Psoas muscle (tissue), 8 donors: ENCODE measurements around the gene OSBP. TPM values are rescaled to one million over a fixed set of nuclear protein-coding genes. Genes with fewer than 3 reads are reported as not detected.

Experiments
- ATAC-seq, 4 donors: fragments of 200-7000 bp; cut with Tn5 transposase; one replicate each; pipeline ENCODE4 v1.9.1; 2020; ENCODE audit warnings: moderate library complexity in 3 of 4, mild to moderate bottlenecking in 2 of 4
- DNase-seq, 2 donors: peaks; one replicate each; pipeline ENCODE4 v3.0.0-alpha.2; 2020
- H3K27ac ChIP-seq: fragments of 200-600 bp; one replicate; pipeline ENCODE4 v1.8.0; 2022
- H3K27me3 ChIP-seq, 3 donors: fragments of 200-600 bp in 1 of 3; one replicate each; pipeline versions ENCODE4 v1.6.1 to v1.8.0; 2013 to 2022; ENCODE audit warnings: low read length in 2 of 3, mild to moderate bottlenecking in 2 of 3, moderate library complexity in 1 of 3; ENCODE audit not compliant: insufficient read depth in 3 of 3
- H3K36me3 ChIP-seq, 2 donors: fragments of 200-600 bp in 1 of 2; one replicate each; pipeline versions ENCODE4 v1.6.1 to v1.8.0; 2013 to 2022; ENCODE audit warnings: low read depth in 1 of 2, mild to moderate bottlenecking in 1 of 2, moderate library complexity in 1 of 2; ENCODE audit not compliant: insufficient read depth in 1 of 2
- H3K4me1 ChIP-seq: fragments of 200-600 bp; one replicate; pipeline ENCODE4 v1.8.0; 2022
- H3K4me3 ChIP-seq: fragments of 200-600 bp; one replicate; pipeline ENCODE4 v1.8.0; 2022; ENCODE audit warnings: mild to moderate bottlenecking
- H3K9me3 ChIP-seq: fragments of 200-600 bp; one replicate; pipeline ENCODE4 v1.8.0; 2022
- CTCF ChIP-seq: fragments of 200-600 bp; IDR thresholded peaks from one replicate; pipeline ENCODE4 v1.8.0; 2022; ENCODE audit warnings: antibody characterized with exemption
- WGBS, 3 donors: extraction: QIAGEN DNeasy Blood & Tissue Kit; methylation state at CpG; one replicate each; pipeline versions ENCODE4 v1.1.6 to v1.1.7; 2013; 5-methylcytosine and 5-hydroxymethylcytosine counted together
- intact Hi-C, 2 donors: fragments of 100-400 bp; cut with DNase I; formaldehyde crosslinking; loops; one replicate each; pipeline versions ENCODE4 v1.11.0 to v1.14.2; 2022
- polyA plus RNA-seq, 3 donors: library from polyadenylated mRNA; stranded (reverse); fragments of 200-250 nt; gene quantifications; one replicate each; pipeline ENCODE4 v1.2.3, GENCODE V29; 2013
- total RNA-seq, 4 donors: library from RNA; stranded (reverse); fragmentation: NEBNext Ultra II Directional in 2 of 4; extraction: Animal tissue kit (Norgen Biotek cat#: 25700) in 2 of 4; gene quantifications; one replicate each; pipeline versions ENCODE4 v1.2.1 to v1.2.4, GENCODE V29; 2021 to 2023
- donor health status: healthy with polysubstance abuse.
- donor health status: DM: no; HTN: no; CAD: no; lungs with moderate emphysema.
- donor health status: Bipolar disorder and iron deficiency.
- donor health status: healthy.
- donor health status: DM: yes; HTN: yes; CAD: no.
- donor health status: DM: no; HTN: no; CAD: no.
- donor health status: DM: no; HTN: no; CAD: no.
- donor health status: DM: yes; HTN: yes; CAD: no.

The OSBP gene
- total and polyA plus RNA-seq, 7 donors: 12.9 to 51.2 (median 43.3) TPM

GRCh38 chr11:59574467-59574866, 41.1 kb downstream of the OSBP start:
- H3K9me3 ChIP-seq: no peaks in the 10 kb centered on the region
- H3K4me1 ChIP-seq: peaks cover 3% of the 10 kb centered on the region
- no peaks in the 10 kb centered on the region for H3K27me3 ChIP-seq
- 48 to 57% (median 54%) methylated on average over 2 of the region's 2 CpGs for WGBS, 3 donors
- ATAC-seq (peak in 1 of 4 donors; percentile 9), DNase-seq (no peak)
- H3K36me3 ChIP-seq: peaks cover 13 to 59% of the 10 kb centered on the region in 2 donors
- TF ChIP-seq CTCF: no peak
- intact Hi-C loops: no loop called here
- peak overlapping the region; percentile 18 for H3K27ac ChIP-seq
- no peak overlapping the region for H3K4me3 ChIP-seq

GRCh38 chr11:59573216-59573615, 42.4 kb downstream of the OSBP start:
- Histone ChIP-seq H3K9me3 (no peaks in the 10 kb centered on the region), H3K27me3 (no peaks in the 10 kb centered on the region), H3K27ac (peak overlapping the region; percentile 18), H3K4me3 (no peak overlapping the region), H3K4me1 (peaks cover 3% of the 10 kb centered on the region), H3K36me3 (peaks cover 11 to 46% of the 10 kb centered on the region in 2 donors)
- WGBS, 3 donors: 71 to 80% (median 76%) methylated on average over 4 of the region's 4 CpGs
- no peak for TF ChIP-seq CTCF
- DNase-seq (no peak), ATAC-seq (peak in 3 of 4 donors; percentile 40 to 52 (median 45))
- intact Hi-C loops: no loop called here

GRCh38 chr11:59572091-59572490, 43.5 kb downstream of the OSBP start:
- intact Hi-C loops: no loop called here
- peaks cover 3% of the 10 kb centered on the region for H3K4me1 ChIP-seq
- peaks cover 9 to 35% of the 10 kb centered on the region in 2 donors for H3K36me3 ChIP-seq
- no peak for TF ChIP-seq CTCF
- 93 to 96% (median 95%) methylated on average over 5 of the region's 5 CpGs for WGBS, 3 donors
- no peaks in the 10 kb centered on the region for H3K9me3 ChIP-seq
- no peak overlapping the region for H3K4me3 ChIP-seq
- no peak overlapping the region for H3K27ac ChIP-seq
- no peak for DNase-seq
- ATAC-seq: no peak
- no peaks in the 10 kb centered on the region for H3K27me3 ChIP-seq

GRCh38 chr11:59562292-59562691, 53.3 kb downstream of the OSBP start:
- DNase-seq: no peak
- Histone ChIP-seq H3K4me3 (no peak overlapping the region), H3K27ac (no peak overlapping the region), H3K9me3 (no peaks in the 10 kb centered on the region), H3K36me3 (no peaks in the 10 kb centered on the region), H3K4me1 (peaks cover 5% of the 10 kb centered on the region), H3K27me3 (no peaks in the 10 kb centered on the region)
- no peak for TF ChIP-seq CTCF
- 68 to 82% (median 73%) methylated on average over 3 of the region's 3 CpGs for WGBS, 3 donors
- intact Hi-C loops: loop anchor here in 1 of 2 donors (5.0 kb wide), 1 partner anchor 50 kb away; no protein-coding TSS in a partner anchor
- no peak for ATAC-seq
